ENCODE results near the gene GORASP1.

DNA sequence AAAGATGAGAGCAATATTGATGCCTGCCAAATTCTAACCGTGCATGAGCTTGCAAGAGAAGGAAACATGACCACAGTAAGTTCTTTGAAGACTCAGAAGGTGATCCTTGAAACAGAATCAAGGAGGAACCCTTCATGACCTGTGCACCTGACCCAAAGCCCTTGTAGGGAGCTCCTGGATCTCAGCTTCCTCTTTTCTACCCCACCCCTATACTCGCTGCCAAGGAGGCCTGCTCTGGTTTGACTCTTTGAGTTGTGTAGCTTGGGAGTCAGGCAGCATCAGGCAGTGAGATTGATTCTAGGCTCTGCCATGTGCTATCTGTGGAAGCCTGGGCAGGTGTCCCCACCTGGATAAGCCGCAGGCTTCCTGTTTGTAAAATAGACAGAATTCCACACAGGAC is 10.7 kb upstream of the GORASP1 start:
- TF ChIP-seq, protein P1, sequence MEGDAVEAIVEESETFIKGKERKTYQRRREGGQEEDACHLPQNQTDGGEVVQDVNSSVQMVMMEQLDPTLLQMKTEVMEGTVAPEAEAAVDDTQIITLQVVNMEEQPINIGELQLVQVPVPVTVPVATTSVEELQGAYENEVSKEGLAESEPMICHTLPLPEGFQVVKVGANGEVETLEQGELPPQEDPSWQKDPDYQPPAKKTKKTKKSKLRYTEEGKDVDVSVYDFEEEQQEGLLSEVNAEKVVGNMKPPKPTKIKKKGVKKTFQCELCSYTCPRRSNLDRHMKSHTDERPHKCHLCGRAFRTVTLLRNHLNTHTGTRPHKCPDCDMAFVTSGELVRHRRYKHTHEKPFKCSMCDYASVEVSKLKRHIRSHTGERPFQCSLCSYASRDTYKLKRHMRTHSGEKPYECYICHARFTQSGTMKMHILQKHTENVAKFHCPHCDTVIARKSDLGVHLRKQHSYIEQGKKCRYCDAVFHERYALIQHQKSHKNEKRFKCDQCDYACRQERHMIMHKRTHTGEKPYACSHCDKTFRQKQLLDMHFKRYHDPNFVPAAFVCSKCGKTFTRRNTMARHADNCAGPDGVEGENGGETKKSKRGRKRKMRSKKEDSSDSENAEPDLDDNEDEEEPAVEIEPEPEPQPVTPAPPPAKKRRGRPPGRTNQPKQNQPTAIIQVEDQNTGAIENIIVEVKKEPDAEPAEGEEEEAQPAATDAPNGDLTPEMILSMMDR (IDR thresholded peaks at IDR 0.05) = no peak
- TF ChIP-seq POLR2AphosphoS5 (IDR thresholded peaks at IDR 0.05; ENCODE audit: low read depth, low read length) = no peak
- no peak for TF ChIP-seq TCF7L2 (IDR thresholded peaks at IDR 0.05; ENCODE audit: low read depth, low read length)
- TF ChIP-seq SIN3A (IDR thresholded peaks at IDR 0.05; ENCODE audit: borderline replicate concordance, insufficient read depth, low read depth, low read length) = no peak
- TF ChIP-seq, protein P2, sequence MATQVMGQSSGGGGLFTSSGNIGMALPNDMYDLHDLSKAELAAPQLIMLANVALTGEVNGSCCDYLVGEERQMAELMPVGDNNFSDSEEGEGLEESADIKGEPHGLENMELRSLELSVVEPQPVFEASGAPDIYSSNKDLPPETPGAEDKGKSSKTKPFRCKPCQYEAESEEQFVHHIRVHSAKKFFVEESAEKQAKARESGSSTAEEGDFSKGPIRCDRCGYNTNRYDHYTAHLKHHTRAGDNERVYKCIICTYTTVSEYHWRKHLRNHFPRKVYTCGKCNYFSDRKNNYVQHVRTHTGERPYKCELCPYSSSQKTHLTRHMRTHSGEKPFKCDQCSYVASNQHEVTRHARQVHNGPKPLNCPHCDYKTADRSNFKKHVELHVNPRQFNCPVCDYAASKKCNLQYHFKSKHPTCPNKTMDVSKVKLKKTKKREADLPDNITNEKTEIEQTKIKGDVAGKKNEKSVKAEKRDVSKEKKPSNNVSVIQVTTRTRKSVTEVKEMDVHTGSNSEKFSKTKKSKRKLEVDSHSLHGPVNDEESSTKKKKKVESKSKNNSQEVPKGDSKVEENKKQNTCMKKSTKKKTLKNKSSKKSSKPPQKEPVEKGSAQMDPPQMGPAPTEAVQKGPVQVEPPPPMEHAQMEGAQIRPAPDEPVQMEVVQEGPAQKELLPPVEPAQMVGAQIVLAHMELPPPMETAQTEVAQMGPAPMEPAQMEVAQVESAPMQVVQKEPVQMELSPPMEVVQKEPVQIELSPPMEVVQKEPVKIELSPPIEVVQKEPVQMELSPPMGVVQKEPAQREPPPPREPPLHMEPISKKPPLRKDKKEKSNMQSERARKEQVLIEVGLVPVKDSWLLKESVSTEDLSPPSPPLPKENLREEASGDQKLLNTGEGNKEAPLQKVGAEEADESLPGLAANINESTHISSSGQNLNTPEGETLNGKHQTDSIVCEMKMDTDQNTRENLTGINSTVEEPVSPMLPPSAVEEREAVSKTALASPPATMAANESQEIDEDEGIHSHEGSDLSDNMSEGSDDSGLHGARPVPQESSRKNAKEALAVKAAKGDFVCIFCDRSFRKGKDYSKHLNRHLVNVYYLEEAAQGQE (IDR thresholded peaks at IDR 0.05; ENCODE audit: insufficient read depth in 1 of 2, low read depth in 2 of 2, low read length in 1 of 2) = no peak
